ENCODE results near the gene RRAS2.

DNA sequence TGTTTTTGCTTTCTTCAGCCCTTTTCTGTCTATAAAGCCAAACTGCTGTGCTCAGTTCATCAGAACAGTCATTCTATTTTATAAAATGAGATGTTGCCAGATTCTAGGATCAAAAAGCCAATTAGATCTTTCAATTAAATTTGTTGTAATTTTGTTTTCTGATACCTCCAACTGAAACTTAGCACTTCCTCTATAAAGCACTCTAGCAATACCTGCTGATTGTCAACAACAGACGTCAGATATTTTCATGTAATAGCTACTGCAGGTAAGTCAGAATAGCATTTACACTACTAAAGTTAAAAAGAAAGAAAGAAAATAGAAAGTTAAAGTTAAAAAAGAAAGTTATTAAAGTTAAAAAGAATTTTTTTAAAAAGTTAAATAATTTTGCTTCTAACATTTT lies 19.6 kb downstream of the RRAS2 start:
- TF ChIP-seq POLR2AphosphoS5 (IDR thresholded peaks at IDR 0.05), result no peak
- no peak for TF ChIP-seq POLR2A (IDR thresholded peaks at IDR 0.05; ENCODE audit: low read depth)
- TF ChIP-seq, protein P1, sequence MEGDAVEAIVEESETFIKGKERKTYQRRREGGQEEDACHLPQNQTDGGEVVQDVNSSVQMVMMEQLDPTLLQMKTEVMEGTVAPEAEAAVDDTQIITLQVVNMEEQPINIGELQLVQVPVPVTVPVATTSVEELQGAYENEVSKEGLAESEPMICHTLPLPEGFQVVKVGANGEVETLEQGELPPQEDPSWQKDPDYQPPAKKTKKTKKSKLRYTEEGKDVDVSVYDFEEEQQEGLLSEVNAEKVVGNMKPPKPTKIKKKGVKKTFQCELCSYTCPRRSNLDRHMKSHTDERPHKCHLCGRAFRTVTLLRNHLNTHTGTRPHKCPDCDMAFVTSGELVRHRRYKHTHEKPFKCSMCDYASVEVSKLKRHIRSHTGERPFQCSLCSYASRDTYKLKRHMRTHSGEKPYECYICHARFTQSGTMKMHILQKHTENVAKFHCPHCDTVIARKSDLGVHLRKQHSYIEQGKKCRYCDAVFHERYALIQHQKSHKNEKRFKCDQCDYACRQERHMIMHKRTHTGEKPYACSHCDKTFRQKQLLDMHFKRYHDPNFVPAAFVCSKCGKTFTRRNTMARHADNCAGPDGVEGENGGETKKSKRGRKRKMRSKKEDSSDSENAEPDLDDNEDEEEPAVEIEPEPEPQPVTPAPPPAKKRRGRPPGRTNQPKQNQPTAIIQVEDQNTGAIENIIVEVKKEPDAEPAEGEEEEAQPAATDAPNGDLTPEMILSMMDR (IDR thresholded peaks at IDR 0.05), result no peak
- no peak for TF ChIP-seq EP300 (IDR thresholded peaks at IDR 0.05)

All from esophagus muscularis mucosa (tissue), 4 donors.